GM19324 (cell line): ENCODE results near the gene RAB6B.

Experiments
- ATAC-seq: cut with Tn5 transposase; IDR thresholded peaks from one replicate; pipeline ENCODE4 v1.9.1; 2021; ENCODE audit warnings: mild to moderate bottlenecking, moderate library complexity; ENCODE audit not compliant: unreplicated experiment, low FRiP score

The RAB6B gene

GRCh38 chr3:133881939-133882825, 13.5 kb downstream of the RAB6B start:
- no peak for ATAC-seq

- no peak for ATAC-seq
These were observed 14.2 kb downstream of the RAB6B start for GRCh38 chr3:133881492-133881891.

- ATAC-seq: no peak
These were observed 14.7 kb downstream of the RAB6B start for GRCh38 chr3:133880886-133881455.

- no peak for ATAC-seq
These were observed 15.4 kb downstream of the RAB6B start for GRCh38 chr3:133880287-133880686.

GRCh38 chr3:133878518-133878917, 17.2 kb downstream of the RAB6B start:
- no peak for ATAC-seq

- no peak for ATAC-seq
These were observed 18.5 kb downstream of the RAB6B start for GRCh38 chr3:133877221-133877620.

GRCh38 chr3:133874761-133875438, 20.8 kb downstream of the RAB6B start:
- no peak for ATAC-seq

- ATAC-seq: no peak
These were observed 21.3 kb downstream of the RAB6B start for GRCh38 chr3:133874344-133874743.

- no peak for ATAC-seq
These were observed 22.9 kb downstream of the RAB6B start for GRCh38 chr3:133872781-133873180.

- no peak for ATAC-seq
These were observed 23.5 kb downstream of the RAB6B start for GRCh38 chr3:133872161-133872560.

- no peak for ATAC-seq
These were observed 24.2 kb downstream of the RAB6B start for GRCh38 chr3:133871368-133872090.

GRCh38 chr3:133870822-133871221, 24.9 kb downstream of the RAB6B start:
- no peak for ATAC-seq

- ATAC-seq: no peak
These were observed 26.1 kb downstream of the RAB6B start for GRCh38 chr3:133869586-133869985.

- no peak for ATAC-seq
These were observed 26.8 kb downstream of the RAB6B start for GRCh38 chr3:133868758-133869475.

GRCh38 chr3:133868186-133868585, 27.5 kb downstream of the RAB6B start:
- ATAC-seq: no peak

- ATAC-seq: no peak
These were observed 29.5 kb downstream of the RAB6B start for GRCh38 chr3:133866141-133866540.

- no peak for ATAC-seq
These were observed 30.4 kb downstream of the RAB6B start for GRCh38 chr3:133865136-133865855.

GRCh38 chr3:133864616-133865015, 31.1 kb downstream of the RAB6B start:
- ATAC-seq: no peak

- no peak for ATAC-seq
These were observed 31.8 kb downstream of the RAB6B start for GRCh38 chr3:133863911-133864310.

- no peak for ATAC-seq
These were observed 33.5 kb downstream of the RAB6B start for GRCh38 chr3:133862161-133862560.
